Caco-2 (cell line): Measurements from ENCODE around the gene NGF. TPM values are rescaled to one million over a fixed set of nuclear protein-coding genes. Genes with fewer than 3 reads are reported as not detected.

Experiments
- BruUV-seq: library from RNA; stranded (reverse); fragments of 400-500 nt; replicated peaks from 2 replicates; lab custom pipeline; 2021; lab: Mats Ljungman, UMichigan
- CTCF ChIA-PET: fragments of 300-600 bp; sonication (Branson Sonifier 250); formaldehyde crosslinking; loops from one replicate; lab custom pipeline; 2022; ENCODE audit warnings: antibody characterized with exemption; lab: Charles Lee
- POLR2A ChIA-PET: fragments of 300-600 bp; sonication (Branson Sonifier 250); formaldehyde crosslinking; loops from one replicate; lab custom pipeline; 2022; ENCODE audit warnings: antibody characterized with exemption; lab: Charles Lee
- DNase-seq, 2 experiments: peaks; one replicate each; pipeline versions ENCODE4 v3.0.0 to v3.0.0-alpha.2; 2020 to 2022
- H3K27me3 ChIP-seq: replicated peaks from 2 replicates; pipeline ENCODE4 v1.6.0; 2011; ENCODE audit warnings: low read length; ENCODE audit not compliant: control insufficient read depth, insufficient read depth
- H3K36me3 ChIP-seq: 2 replicates; pipeline ENCODE4 v1.5.1; 2011; ENCODE audit warnings: low read length; ENCODE audit not compliant: control insufficient read depth, insufficient read depth
- H3K4me1 ChIP-seq: fragments of 250-450 bp; sonication (Bioruptor Pico); 2 replicates; pipeline ENCODE4 v1.5.1; 2020; ENCODE audit warnings: mild to moderate bottlenecking
- H3K4me3 ChIP-seq: 2 replicates; pipeline ENCODE4 v1.5.1; 2011; ENCODE audit warnings: low read depth, mild to moderate bottlenecking, control low read depth, low read length
- H3K9me3 ChIP-seq: fragments of 250-450 bp; sonication (Bioruptor Pico); 2 replicates; pipeline ENCODE4 v1.5.1; 2020; ENCODE audit warnings: mild to moderate bottlenecking, moderate library complexity
- H3K27ac Mint-ChIP-seq: one replicate; pipeline ENCODE4 v1.8.0; 2022; ENCODE audit warnings: mixed read lengths; ENCODE audit not compliant: unreplicated experiment
- H3K27me3 Mint-ChIP-seq: one replicate; pipeline ENCODE4 v1.8.0; 2022; ENCODE audit warnings: mixed read lengths; ENCODE audit not compliant: insufficient read depth, unreplicated experiment
- H3K36me3 Mint-ChIP-seq: one replicate; pipeline ENCODE4 v1.8.0; 2022; ENCODE audit warnings: mild to moderate bottlenecking, mixed read lengths; ENCODE audit not compliant: insufficient read depth, unreplicated experiment
- H3K4me1 Mint-ChIP-seq: one replicate; pipeline ENCODE4 v1.8.0; 2022; ENCODE audit warnings: low read depth, mixed read lengths; ENCODE audit not compliant: unreplicated experiment
- H3K4me3 Mint-ChIP-seq: one replicate; pipeline ENCODE4 v1.8.0; 2022; ENCODE audit warnings: mild to moderate bottlenecking, moderate library complexity, mixed read lengths; ENCODE audit not compliant: unreplicated experiment
- H3K9me3 Mint-ChIP-seq: one replicate; pipeline ENCODE4 v1.8.0; 2022; ENCODE audit warnings: mixed read lengths; ENCODE audit not compliant: unreplicated experiment
- intact Hi-C: fragments of 100-400 bp; cut with micrococcal nuclease; formaldehyde crosslinking; loops from one replicate; pipeline ENCODE4 v1.10.0; 2022; ENCODE audit not compliant: unreplicated experiment
- total RNA-seq: library from RNA; stranded (reverse); gene quantifications from 2 replicates; pipeline ENCODE4 v1.2.3, GENCODE V29; 2022
- TF ChIP-seq, protein P1 (sequence below), 2 experiments: fragments of 200-600 bp in 1 of 2; IDR thresholded peaks; 1 replicate in 1 of 2; 2 replicates in 1 of 2; pipeline versions ENCODE4 v1.5.1 to v1.8.0; 2011 to 2022; ENCODE audit warnings: antibody characterized with exemption in 1 of 2, control low read depth in 1 of 2, inconsistent platforms in 1 of 2, low read depth in 1 of 2, low read length in 1 of 2, mild to moderate bottlenecking in 1 of 2, moderate library complexity in 1 of 2; ENCODE audit not compliant: insufficient read depth in 1 of 2, severe bottlenecking in 1 of 2, unreplicated experiment in 1 of 2

NGF gene
- total RNA-seq, 1 experiment from 2014 or later: not detected

DNA sequence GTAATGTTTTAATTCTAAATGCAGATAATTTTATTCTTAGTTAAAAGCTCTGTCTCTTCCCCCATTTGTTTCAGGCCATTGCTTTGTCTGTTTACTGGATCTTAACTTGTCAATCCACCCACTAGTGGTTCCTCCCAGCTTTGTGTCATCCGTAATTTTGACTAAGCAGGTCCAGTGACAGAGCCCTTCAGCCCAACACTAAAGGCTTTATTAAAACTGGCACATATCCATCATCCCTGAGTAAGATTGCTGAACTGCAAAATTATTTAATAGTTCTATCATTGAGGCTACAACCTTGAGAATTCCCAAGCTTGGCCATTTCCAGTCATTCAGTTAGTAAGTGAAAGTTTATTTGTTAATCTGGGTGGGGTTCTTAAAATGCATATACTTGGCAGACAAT lies 96.7 kb downstream of the NGF start:
- intact Hi-C loops: no loop called here

DNA sequence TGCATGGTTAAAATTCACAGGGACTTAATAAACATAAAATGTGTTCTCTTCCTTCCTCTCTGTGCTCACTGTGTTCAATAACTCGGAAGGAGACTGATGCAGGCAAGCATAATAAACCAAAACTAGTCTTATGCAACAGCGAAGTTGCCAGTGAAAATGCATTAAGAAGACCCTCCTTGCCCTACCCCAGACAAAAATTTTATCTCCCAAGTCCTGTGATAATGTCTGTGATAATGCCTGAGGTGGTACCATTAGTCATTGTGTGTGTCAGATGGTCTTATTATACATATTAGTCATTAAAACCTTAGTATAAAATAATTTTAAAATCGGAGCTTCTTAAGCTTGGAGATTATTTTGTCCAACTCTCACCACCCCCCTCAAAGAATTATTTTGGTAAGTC lies 97.8 kb downstream of the NGF start:
- Histone ChIP-seq H3K9me3 (no peaks in the 10 kb centered on the region), H3K4me1 (no peaks in the 10 kb centered on the region), H3K27me3 (no peaks in the 10 kb centered on the region), H3K4me3 (no peak overlapping the region), H3K36me3 (no peaks in the 10 kb centered on the region)
- Mint-ChIP-seq H3K4me1 (no peaks in the 10 kb centered on the region), H3K36me3 (no peaks in the 10 kb centered on the region), H3K27ac (no peak overlapping the region), H3K9me3 (peaks cover 24% of the 10 kb centered on the region), H3K27me3 (no peaks in the 10 kb centered on the region), H3K4me3 (no peak overlapping the region)
- ChIA-PET CTCF (no interaction called here), POLR2A (no interaction called here)
- no peak for DNase-seq
- intact Hi-C loops: no loop called here
- no TSS peak for BruUV-seq
- TF ChIP-seq, protein P1, sequence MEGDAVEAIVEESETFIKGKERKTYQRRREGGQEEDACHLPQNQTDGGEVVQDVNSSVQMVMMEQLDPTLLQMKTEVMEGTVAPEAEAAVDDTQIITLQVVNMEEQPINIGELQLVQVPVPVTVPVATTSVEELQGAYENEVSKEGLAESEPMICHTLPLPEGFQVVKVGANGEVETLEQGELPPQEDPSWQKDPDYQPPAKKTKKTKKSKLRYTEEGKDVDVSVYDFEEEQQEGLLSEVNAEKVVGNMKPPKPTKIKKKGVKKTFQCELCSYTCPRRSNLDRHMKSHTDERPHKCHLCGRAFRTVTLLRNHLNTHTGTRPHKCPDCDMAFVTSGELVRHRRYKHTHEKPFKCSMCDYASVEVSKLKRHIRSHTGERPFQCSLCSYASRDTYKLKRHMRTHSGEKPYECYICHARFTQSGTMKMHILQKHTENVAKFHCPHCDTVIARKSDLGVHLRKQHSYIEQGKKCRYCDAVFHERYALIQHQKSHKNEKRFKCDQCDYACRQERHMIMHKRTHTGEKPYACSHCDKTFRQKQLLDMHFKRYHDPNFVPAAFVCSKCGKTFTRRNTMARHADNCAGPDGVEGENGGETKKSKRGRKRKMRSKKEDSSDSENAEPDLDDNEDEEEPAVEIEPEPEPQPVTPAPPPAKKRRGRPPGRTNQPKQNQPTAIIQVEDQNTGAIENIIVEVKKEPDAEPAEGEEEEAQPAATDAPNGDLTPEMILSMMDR (IDR thresholded peaks at IDR 0.05; ENCODE audit: insufficient read depth in 1 of 2, low read depth in 1 of 2, low read length in 1 of 2, severe bottlenecking in 1 of 2, unreplicated experiment in 1 of 2): no peak

More for the DNA sequence above, 96.7 kb downstream of the NGF start:
- BruUV-seq: no TSS peak
- H3K4me3 Mint-ChIP-seq: no peak overlapping the region
- Histone ChIP-seq H3K4me3 (no peak overlapping the region), H3K36me3 (no peaks in the 10 kb centered on the region), H3K27me3 (no peaks in the 10 kb centered on the region), H3K4me1 (no peaks in the 10 kb centered on the region), H3K9me3 (no peaks in the 10 kb centered on the region)
- ChIA-PET CTCF (no interaction called here), POLR2A (no interaction called here)
- peaks cover 19% of the 10 kb centered on the region for H3K9me3 Mint-ChIP-seq
- no peaks in the 10 kb centered on the region for H3K36me3 Mint-ChIP-seq
- no peak overlapping the region for H3K27ac Mint-ChIP-seq
- DNase-seq: no peak
- no peaks in the 10 kb centered on the region for H3K4me1 Mint-ChIP-seq
- H3K27me3 Mint-ChIP-seq: no peaks in the 10 kb centered on the region
- TF ChIP-seq, protein P1 (IDR thresholded peaks at IDR 0.05; ENCODE audit: insufficient read depth in 1 of 2, low read depth in 1 of 2, low read length in 1 of 2, severe bottlenecking in 1 of 2, unreplicated experiment in 1 of 2): no peak

DNA sequence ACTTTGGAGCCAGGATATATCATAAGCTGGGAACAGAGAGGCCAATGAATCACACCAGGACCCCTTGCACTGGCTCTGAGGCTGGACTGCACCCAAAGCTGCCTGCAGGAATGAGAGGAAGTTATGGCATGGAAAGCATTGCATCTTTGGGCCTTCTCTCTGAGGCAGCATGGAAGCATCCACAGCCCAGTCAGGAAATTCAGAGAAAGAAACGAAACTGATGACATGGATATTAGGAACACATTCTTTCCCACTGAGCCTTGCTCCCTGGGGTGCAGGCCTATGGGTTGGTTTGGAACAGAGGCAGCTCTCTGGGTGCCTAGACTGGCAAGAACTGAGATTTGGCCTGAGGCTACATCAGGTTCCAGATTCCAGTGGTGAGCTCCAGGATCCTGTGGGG lies 98.6 kb downstream of the NGF start:
- ChIA-PET CTCF (no interaction called here), POLR2A (no interaction called here)
- Histone ChIP-seq H3K9me3 (no peaks in the 10 kb centered on the region), H3K36me3 (no peaks in the 10 kb centered on the region), H3K4me3 (no peak overlapping the region), H3K4me1 (no peaks in the 10 kb centered on the region), H3K27me3 (no peaks in the 10 kb centered on the region)
- intact Hi-C loops: no loop called here
- Mint-ChIP-seq H3K4me3 (no peak overlapping the region), H3K9me3 (peaks cover 16% of the 10 kb centered on the region), H3K36me3 (no peaks in the 10 kb centered on the region), H3K4me1 (no peaks in the 10 kb centered on the region), H3K27ac (no peak overlapping the region), H3K27me3 (no peaks in the 10 kb centered on the region)
- TF ChIP-seq, protein P1 (IDR thresholded peaks at IDR 0.05; ENCODE audit: insufficient read depth in 1 of 2, low read depth in 1 of 2, low read length in 1 of 2, severe bottlenecking in 1 of 2, unreplicated experiment in 1 of 2): no peak
- no peak for DNase-seq
- BruUV-seq: no TSS peak
